Breast epithelium (tissue), 4 donors: ENCODE results near the gene MT1X. TPM values are rescaled to one million over a fixed set of nuclear protein-coding genes. Genes with fewer than 3 reads are reported as not detected.

Source experiments
- DNase-seq, 2 donors: peaks; one replicate each; pipeline ENCODE4 v3.0.0-alpha.2; 2019; ENCODE audit warnings: low spot score in 2 of 2
- H3K27ac ChIP-seq, 2 donors: fragments of 200-600 bp; sonication (generic) in 1 of 2; one replicate each; pipeline ENCODE4 v1.5.1; 2016 to 2019; ENCODE audit warnings: mild to moderate bottlenecking in 1 of 2
- H3K27me3 ChIP-seq, 2 donors: fragments of 200-600 bp; sonication (generic) in 1 of 2; one replicate each; pipeline versions ENCODE4 v1.5.1 to v1.6.0; 2017 to 2019; ENCODE audit warnings: control low read depth in 1 of 2, mild to moderate bottlenecking in 1 of 2
- H3K36me3 ChIP-seq: fragments of 200-600 bp; one replicate; pipeline ENCODE4 v1.5.1; 2019
- H3K4me1 ChIP-seq, 2 donors: fragments of 200-600 bp; sonication (generic); one replicate each; pipeline ENCODE4 v1.5.1; 2016 to 2019; ENCODE audit warnings: control low read depth in 1 of 2
- H3K4me3 ChIP-seq, 3 donors: fragments of 200-600 bp; sonication (generic); 1 replicate in 2 of 3; 2 replicates in 1 of 3; pipeline ENCODE4 v1.5.1; 2016 to 2019; ENCODE audit warnings: mild to moderate bottlenecking in 3 of 3, moderate library complexity in 2 of 3
- H3K9me3 ChIP-seq, 2 donors: fragments of 200-600 bp; sonication (generic) in 1 of 2; one replicate each; pipeline ENCODE4 v1.5.1; 2016 to 2019; ENCODE audit warnings: control low read depth in 1 of 2
- CTCF ChIP-seq, 3 donors: fragments of 450-650 bp; IDR thresholded peaks; one replicate each; pipeline ENCODE4 v1.5.1; 2016 to 2017; ENCODE audit warnings: antibody characterized with exemption in 3 of 3, mild to moderate bottlenecking in 3 of 3, moderate library complexity in 3 of 3
- POLR2A ChIP-seq: fragments of 450-650 bp; IDR thresholded peaks from one replicate; pipeline ENCODE4 v1.6.1; 2016; ENCODE audit warnings: antibody characterized with exemption, mild to moderate bottlenecking, moderate library complexity
- POLR2AphosphoS5 ChIP-seq, 3 donors: sonication (generic); formaldehyde crosslinking; IDR thresholded peaks; one replicate each; pipeline ENCODE4 v1.6.1; 2017; ENCODE audit warnings: antibody characterized with exemption in 3 of 3
- intact Hi-C: fragments of 100-400 bp; cut with DNase I; formaldehyde crosslinking; loops from one replicate; pipeline ENCODE4 v1.15.1; 2023; ENCODE audit warnings: low total_unique reads
- total RNA-seq, 3 donors: library from RNA; depleted of rRNA; stranded (reverse); fragments of >200 nt; gene quantifications; one replicate each; pipeline ENCODE4 v1.1.0, GENCODE V29; 2016

MT1X gene
- total RNA-seq, 3 donors from 2014 or later, result 2,679 to 5,417 (median 3,885) TPM

DNA sequence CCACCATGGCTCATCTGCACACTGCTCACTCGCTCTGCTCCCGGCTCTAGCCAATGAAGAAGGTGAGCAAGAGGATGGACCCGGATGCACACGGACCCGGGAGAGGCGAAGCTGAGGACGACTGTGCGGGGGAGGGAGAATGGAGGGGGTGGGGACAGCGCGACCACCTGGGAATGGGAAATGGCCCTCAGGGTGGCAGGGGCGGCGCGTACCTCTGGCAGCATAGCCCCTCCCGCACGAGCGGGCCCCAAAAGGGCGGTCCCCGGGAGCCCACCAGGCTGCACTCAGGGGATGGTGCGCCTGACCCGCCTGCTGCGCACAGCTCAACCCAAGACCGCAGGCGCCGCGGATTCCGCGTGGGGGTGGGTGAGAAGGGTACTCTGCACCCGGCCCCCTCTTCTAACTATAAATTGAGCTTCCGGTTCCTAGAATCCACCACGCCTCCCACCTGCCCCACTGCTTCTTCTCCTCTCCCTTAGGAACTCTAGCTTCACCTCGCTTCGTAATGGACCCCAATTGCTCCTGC lies 6.5 kb upstream of the MT1X start:
- intact Hi-C loops, result no loop called here
- DNase-seq, result no peak
- no peak for TF ChIP-seq CTCF (IDR thresholded peaks at IDR 0.05)
- TF ChIP-seq POLR2A, result no peak
- no peak for TF ChIP-seq POLR2AphosphoS5 (IDR thresholded peaks at IDR 0.05)
- Histone ChIP-seq H3K4me3 (peak overlapping the region in 1 of 3 donors; percentile 18), H3K9me3 (no peaks in the 10 kb centered on the region), H3K36me3 (no peaks in the 10 kb centered on the region), H3K27ac (no peak overlapping the region), H3K27me3 (peaks cover 0 to 7% of the 10 kb centered on the region in 2 donors), H3K4me1 (no peaks in the 10 kb centered on the region)

DNA sequence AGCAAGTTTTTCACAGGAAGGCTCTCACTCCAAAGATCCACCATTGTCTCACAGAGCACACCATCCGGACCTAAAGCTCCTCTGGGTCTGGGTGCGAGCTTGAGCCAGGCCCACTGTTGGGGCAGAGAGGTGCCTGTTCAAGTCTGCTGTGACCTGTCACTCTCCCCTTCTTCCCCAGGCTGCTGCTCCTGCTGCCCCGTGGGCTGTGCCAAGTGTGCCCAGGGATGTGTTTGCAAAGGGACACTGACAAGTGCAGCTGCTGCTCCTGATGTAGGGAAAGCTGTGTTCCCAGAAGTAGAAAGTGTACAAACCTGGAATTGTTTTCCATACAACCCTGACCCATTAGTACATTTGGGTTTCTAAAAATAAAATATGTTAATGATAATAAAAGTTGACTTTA lies 4.8 kb upstream of the MT1X start:
- intact Hi-C loops, result no loop called here
- no peak overlapping the region for H3K4me3 ChIP-seq
- no peak overlapping the region for H3K27ac ChIP-seq
- H3K27me3 ChIP-seq, result peaks cover 0 to 7% of the 10 kb centered on the region in 2 donors
- no peak for DNase-seq
- no peak for TF ChIP-seq POLR2AphosphoS5 (IDR thresholded peaks at IDR 0.05)
- TF ChIP-seq POLR2A, result no peak
- no peak for TF ChIP-seq CTCF (IDR thresholded peaks at IDR 0.05)
- no peaks in the 10 kb centered on the region for H3K9me3 ChIP-seq
- H3K36me3 ChIP-seq, result no peaks in the 10 kb centered on the region
- H3K4me1 ChIP-seq, result peaks cover 0 to 6% of the 10 kb centered on the region in 2 donors

DNA sequence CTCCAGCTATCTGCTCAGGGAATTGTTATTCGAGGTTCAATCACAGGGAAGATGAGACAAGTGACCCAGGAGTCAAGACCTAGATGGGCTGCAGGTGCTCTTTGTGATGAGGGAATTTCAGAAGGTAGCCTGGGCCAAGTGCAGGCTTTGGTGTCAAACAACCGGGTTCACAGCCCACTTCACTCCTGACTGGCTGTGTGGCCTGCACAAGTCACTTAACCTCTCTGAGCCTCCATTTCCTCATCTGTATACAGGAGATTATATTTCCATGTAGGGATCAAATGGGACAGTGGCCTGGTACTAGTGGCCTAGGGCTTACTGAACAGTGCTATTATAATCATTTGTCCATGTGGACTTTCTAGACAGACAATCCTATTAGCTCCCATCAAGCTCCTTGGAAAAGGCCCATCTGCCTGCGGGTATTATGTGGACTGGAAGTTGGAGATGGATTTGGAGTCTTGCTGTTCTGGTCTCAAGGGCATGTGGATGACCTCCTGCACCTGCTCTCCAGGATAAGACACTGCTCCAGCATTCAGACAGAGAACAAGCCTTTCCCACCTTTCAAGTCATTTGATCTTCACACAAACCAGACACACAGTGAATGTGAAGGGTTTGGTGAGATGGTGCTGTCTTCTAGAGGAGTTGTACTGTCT lies 3.1 kb upstream of the MT1X start:
- no peaks in the 10 kb centered on the region for H3K36me3 ChIP-seq
- intact Hi-C loops, result no loop called here
- H3K27me3 ChIP-seq, result peaks cover 0 to 7% of the 10 kb centered on the region in 2 donors
- no peak for DNase-seq
- no peak for TF ChIP-seq POLR2A
- no peak for TF ChIP-seq POLR2AphosphoS5 (IDR thresholded peaks at IDR 0.05)
- no peak for TF ChIP-seq CTCF (IDR thresholded peaks at IDR 0.05)
- H3K9me3 ChIP-seq, result no peaks in the 10 kb centered on the region
- H3K27ac ChIP-seq, result peak overlapping the region; percentile 43 to 68
- no peak overlapping the region for H3K4me3 ChIP-seq
- H3K4me1 ChIP-seq, result peaks cover 0 to 10% of the 10 kb centered on the region in 2 donors

DNA sequence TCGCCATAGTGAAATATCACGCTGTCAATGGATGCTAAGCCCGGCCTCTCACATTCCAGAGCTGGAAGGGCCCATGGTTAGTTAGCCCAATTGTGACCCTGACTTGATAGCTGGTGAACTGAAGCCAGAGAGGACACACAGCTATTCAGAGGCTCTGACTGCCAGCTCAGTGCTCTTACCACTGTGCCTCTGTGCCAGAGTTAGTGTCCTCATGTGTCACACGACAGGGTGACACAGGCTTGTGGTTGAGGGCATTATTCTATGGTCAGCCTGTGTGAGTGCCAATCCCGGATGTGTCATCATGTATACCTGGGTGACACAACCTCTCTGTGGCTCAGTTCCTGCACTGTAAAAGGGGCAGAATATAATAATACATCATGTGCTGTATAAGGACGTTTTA lies 2.5 kb upstream of the MT1X start:
- Histone ChIP-seq H3K9me3 (no peaks in the 10 kb centered on the region), H3K27me3 (peaks cover 0 to 7% of the 10 kb centered on the region in 2 donors), H3K4me3 (no peak overlapping the region), H3K27ac (peak overlapping the region; percentile 43 to 68), H3K36me3 (no peaks in the 10 kb centered on the region), H3K4me1 (peaks cover 0 to 10% of the 10 kb centered on the region in 2 donors)
- TF ChIP-seq POLR2A (no peak), CTCF (IDR thresholded peaks at IDR 0.05) (no peak), POLR2AphosphoS5 (IDR thresholded peaks at IDR 0.05) (no peak)
- intact Hi-C loops, result no loop called here
- DNase-seq, result peak in 1 of 2 donors; percentile 58

- TF ChIP-seq POLR2A, result no peak
- no peak for TF ChIP-seq POLR2AphosphoS5 (IDR thresholded peaks at IDR 0.05)
- TF ChIP-seq CTCF (IDR thresholded peaks at IDR 0.05), result no peak
- H3K9me3 ChIP-seq, result no peaks in the 10 kb centered on the region
- H3K36me3 ChIP-seq, result no peaks in the 10 kb centered on the region
- H3K4me1 ChIP-seq, result peaks cover 5 to 10% of the 10 kb centered on the region in 2 donors
- H3K27ac ChIP-seq, result peak overlapping the region; percentile 81 to 85
- intact Hi-C loops, result no loop called here
- no peak for DNase-seq
- H3K27me3 ChIP-seq, result no peaks in the 10 kb centered on the region
- peak overlapping the region; percentile 75 to 88 (median 75) for H3K4me3 ChIP-seq
These were observed 580 bp downstream of the MT1X start for GRCh38 chr16:56682703-56683397.
